Measurements from ENCODE around the gene PARD3B.

Gene PARD3B

DNA sequence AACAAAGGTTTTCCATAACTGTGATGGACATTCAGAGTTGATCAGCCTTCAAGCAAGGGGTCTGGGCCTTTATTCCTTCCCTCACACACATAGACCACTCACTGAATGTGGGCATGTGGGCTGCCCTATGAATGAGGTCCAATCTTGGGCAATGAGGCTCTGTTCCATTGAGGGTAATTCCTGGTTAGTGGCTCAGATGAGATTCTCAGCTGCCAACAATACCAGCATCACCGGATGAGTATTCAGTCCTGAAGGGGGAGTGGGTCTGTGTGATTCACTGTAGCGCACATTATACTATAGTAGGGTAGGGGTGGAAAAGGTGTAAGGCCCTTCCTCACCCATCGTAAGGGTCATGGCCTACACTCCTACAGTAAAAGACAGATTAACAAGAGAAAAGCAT, 9.9 kb upstream of the PARD3B start:
- TF ChIP-seq, protein P1, sequence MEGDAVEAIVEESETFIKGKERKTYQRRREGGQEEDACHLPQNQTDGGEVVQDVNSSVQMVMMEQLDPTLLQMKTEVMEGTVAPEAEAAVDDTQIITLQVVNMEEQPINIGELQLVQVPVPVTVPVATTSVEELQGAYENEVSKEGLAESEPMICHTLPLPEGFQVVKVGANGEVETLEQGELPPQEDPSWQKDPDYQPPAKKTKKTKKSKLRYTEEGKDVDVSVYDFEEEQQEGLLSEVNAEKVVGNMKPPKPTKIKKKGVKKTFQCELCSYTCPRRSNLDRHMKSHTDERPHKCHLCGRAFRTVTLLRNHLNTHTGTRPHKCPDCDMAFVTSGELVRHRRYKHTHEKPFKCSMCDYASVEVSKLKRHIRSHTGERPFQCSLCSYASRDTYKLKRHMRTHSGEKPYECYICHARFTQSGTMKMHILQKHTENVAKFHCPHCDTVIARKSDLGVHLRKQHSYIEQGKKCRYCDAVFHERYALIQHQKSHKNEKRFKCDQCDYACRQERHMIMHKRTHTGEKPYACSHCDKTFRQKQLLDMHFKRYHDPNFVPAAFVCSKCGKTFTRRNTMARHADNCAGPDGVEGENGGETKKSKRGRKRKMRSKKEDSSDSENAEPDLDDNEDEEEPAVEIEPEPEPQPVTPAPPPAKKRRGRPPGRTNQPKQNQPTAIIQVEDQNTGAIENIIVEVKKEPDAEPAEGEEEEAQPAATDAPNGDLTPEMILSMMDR (IDR thresholded peaks at IDR 0.05; ENCODE audit: low read depth, low read length, missing control alignments): no peak
- Histone ChIP-seq H3K36me3 (replicated peaks) (no peaks in the 10 kb centered on the region), H3K27ac (no peak overlapping the region), H3K4me3 (ENCODE audit: low read depth, low read length) (no peak overlapping the region), H3K27me3 (replicated peaks) (no peaks in the 10 kb centered on the region)
- in situ Hi-C loops (cut with HindIII; ENCODE audit: low pct_ligation_motif_present, low sequenced_read_pairs): no loop called here
- no peak for DNase-seq

DNA sequence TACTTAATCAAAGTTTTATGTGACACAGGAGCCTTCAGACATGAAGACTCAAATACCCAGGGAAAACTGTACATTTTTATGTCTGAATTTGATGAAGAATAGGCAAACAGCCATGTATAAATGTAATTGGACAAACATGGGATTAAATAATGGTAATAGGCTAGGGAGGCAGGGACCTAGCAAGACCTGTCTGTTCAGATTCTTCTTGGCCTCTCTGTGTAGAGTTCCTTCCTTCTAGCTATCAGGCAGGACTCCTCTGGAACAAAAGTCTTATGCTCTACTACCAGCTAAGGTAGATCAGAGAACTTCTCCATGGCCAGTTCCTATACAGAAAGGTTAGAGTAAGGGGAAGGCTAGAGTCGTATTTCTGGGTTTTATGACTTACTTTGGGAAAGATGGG, 9.5 kb upstream of the PARD3B start:
- Histone ChIP-seq H3K36me3 (replicated peaks) (no peaks in the 10 kb centered on the region), H3K27me3 (replicated peaks) (no peaks in the 10 kb centered on the region), H3K4me3 (ENCODE audit: low read depth, low read length) (no peak overlapping the region), H3K27ac (no peak overlapping the region)
- no peak for DNase-seq
- in situ Hi-C loops (cut with HindIII; ENCODE audit: low pct_ligation_motif_present, low sequenced_read_pairs): no loop called here
- TF ChIP-seq, protein P1 (IDR thresholded peaks at IDR 0.05; ENCODE audit: low read depth, low read length, missing control alignments): no peak

DNA sequence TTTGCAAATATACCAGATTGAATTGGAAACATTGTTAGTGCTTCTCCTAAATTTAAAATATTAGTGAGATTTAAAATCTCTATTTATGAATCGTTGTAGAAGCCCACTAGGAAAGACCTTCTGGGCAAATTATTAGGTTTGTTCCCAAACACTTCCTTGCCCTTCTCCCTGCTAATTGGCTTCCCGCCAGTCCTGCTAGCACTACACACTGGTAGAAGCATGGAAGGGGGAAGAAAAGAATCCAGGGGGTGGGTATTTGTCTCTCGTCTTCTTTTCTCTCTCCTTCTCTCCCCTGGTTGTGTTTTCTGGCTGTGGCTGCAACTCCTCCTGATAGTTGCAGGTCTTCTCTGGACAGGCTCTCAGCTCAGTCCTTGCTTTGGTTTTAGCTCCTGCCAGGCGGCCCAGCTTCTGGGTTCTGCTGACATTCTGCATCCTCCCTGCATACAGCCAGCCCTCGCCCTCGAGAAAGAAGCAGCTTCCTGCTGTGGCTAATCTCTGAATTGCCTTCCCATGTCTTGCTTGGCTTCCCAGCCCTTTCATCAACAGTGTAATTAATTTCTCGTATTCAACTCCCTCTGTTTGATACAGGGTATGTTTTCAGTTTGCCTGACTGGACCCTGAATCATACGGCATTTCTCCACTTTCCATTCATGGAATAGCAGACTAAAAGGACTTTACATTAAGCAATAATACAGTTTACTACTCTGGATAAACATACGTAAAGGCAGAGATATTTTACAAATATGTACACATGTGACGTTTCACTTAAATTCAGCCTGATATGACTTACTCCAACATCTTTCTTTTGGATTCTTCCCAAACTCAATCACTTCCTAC, 6.9 kb upstream of the PARD3B start:
- H3K4me3 ChIP-seq (ENCODE audit: low read depth, low read length): peak overlapping the region; percentile 29
- peak; percentile 41 for DNase-seq

DNA sequence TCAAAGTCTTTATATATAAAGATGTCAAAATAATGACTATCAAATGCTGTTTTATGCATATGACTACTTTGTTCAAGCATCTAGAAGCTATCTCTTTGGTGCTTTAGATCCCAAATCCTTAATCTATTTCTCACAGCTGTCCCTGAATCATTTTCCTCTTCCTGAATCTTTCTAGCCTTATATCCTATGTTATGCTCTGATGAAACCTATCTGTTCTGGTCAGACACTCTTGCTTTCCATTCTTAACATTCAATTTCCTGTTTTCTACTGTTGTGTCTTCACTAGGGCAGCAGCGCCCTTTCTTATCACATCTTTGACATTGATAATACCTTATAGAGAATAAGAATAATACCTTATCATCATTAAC, 6.3 kb upstream of the PARD3B start:
- no peaks in the 10 kb centered on the region for H3K36me3 ChIP-seq (replicated peaks)
- in situ Hi-C loops (cut with HindIII; ENCODE audit: low pct_ligation_motif_present, low sequenced_read_pairs): no loop called here
- DNase-seq: peak; percentile 2
- peak overlapping the region; percentile 66 for H3K27ac ChIP-seq
- no peak overlapping the region for H3K4me3 ChIP-seq (ENCODE audit: low read depth, low read length)
- no peaks in the 10 kb centered on the region for H3K27me3 ChIP-seq (replicated peaks)
- TF ChIP-seq, protein P1 (IDR thresholded peaks at IDR 0.05; ENCODE audit: low read depth, low read length, missing control alignments): no peak

More for the DNA sequence above, 6.9 kb upstream of the PARD3B start:
- Histone ChIP-seq H3K36me3 (replicated peaks) (no peaks in the 10 kb centered on the region), H3K27me3 (replicated peaks) (no peaks in the 10 kb centered on the region), H3K27ac (peak overlapping the region; percentile 66)
- in situ Hi-C loops (cut with HindIII; ENCODE audit: low pct_ligation_motif_present, low sequenced_read_pairs): no loop called here
- TF ChIP-seq, protein P1 (IDR thresholded peaks at IDR 0.05; ENCODE audit: low read depth, low read length, missing control alignments): no peak

DNA sequence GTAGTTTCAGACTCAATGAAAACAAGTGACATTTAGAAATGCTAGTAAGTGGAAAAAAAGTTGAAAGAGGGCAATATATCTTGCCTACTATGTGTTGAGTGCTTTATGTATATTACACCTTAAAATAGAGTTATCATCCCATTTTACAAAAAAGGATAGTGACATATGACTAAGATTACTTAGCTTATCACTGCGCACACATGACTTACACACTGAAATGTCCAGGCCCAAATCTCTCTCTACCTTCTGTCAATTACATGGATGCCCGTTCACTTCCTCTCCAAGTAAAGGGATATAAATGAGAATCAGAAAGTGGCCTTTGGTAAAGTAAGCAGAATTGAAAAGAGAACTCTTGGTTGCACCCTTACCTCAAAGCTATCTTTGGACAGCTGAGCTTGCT, 3.6 kb upstream of the PARD3B start:
- no peaks in the 10 kb centered on the region for H3K27me3 ChIP-seq (replicated peaks)
- TF ChIP-seq, protein P1 (IDR thresholded peaks at IDR 0.05; ENCODE audit: low read depth, low read length, missing control alignments): no peak
- no peak overlapping the region for H3K4me3 ChIP-seq (ENCODE audit: low read depth, low read length)
- no peak for DNase-seq
- in situ Hi-C loops (cut with HindIII; ENCODE audit: low pct_ligation_motif_present, low sequenced_read_pairs): no loop called here
- H3K27ac ChIP-seq: no peak overlapping the region
- H3K36me3 ChIP-seq (replicated peaks): no peaks in the 10 kb centered on the region

Data from brain microvascular endothelial cell (primary cell).